Frontal cortex (tissue), 4 donors: ENCODE data around the gene VPS33B. TPM values are rescaled to one million over a fixed set of nuclear protein-coding genes. Genes with fewer than 3 reads are reported as not detected.

ENCODE experiments used
- DNase-seq, 2 donors: peaks; one replicate each; pipeline ENCODE4 v3.0.0; 2012; ENCODE audit warnings: low spot score in 2 of 2
- FAIRE-seq: peaks from 2 replicates; lab custom pipeline; 2012; peaks lifted over from hg19 to GRCh38; lab: Jason Lieb, UNC
- total RNA-seq: library from RNA; depleted of rRNA; stranded (reverse); fragments of >200 nt; gene quantifications from one replicate; pipeline ENCODE4 v1.2.3, GENCODE V29; 2014
- donor health status: control.
- donor health status: control.
- donor health status: control.

Gene VPS33B
- total RNA-seq, 1 donor from 2014 or later, result 15.5 TPM

GRCh38 chr15:90986790-90987507 is 35.4 kb downstream of the VPS33B start:
- no peak for DNase-seq
- no peak for FAIRE-seq

DNA sequence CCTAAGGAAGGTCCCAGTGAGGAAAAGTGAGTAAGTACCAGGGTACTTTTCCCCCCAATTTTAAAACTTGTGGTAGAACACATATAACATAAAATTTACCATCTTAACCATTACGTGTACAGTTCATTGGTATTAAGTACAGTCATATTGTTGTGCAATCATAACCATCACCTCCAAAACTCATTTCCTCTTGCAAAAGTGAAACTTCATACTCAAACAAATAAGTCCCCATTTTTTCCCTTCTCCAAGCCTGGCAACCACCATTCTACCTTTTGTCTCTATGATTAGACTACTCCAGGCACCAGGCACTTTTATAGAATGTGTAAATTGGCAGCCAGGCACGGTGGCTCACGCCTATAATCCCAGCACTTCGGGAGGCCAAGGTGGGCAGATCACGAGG is 40.3 kb downstream of the VPS33B start:
- DNase-seq, result no peak
- FAIRE-seq, result no peak

- no peak for FAIRE-seq
- no peak for DNase-seq
Measured at GRCh38 chr15:90981681-90982080, 40.7 kb downstream of the VPS33B start.

- FAIRE-seq, result no peak
- no peak for DNase-seq
Measured at GRCh38 chr15:90979582-90979981, 42.8 kb downstream of the VPS33B start.

DNA sequence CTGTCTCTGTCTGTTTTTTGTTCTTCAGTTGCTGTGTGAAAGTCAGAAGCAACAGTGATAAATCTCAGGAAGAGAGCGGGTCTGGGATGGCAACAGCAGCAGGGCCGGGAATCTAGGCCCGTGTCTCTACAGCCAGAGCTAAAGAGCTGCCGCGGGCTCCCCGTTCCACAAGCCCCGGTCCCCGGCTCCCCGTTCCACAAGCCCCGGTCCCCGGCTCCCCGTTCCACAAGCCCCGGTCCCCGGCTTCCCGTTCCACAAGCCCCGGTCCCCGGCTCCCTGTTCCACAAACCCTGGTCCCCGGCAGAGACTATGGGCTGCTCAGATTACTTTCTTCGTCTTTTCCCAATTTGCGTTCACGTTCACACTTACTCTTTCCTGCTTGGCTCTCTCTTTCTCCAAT is 48.2 kb downstream of the VPS33B start:
- no peak for FAIRE-seq
- no peak for DNase-seq

GRCh38 chr15:90972133-90972532 is 50.3 kb downstream of the VPS33B start:
- FAIRE-seq, result no peak
- no peak for DNase-seq

DNA sequence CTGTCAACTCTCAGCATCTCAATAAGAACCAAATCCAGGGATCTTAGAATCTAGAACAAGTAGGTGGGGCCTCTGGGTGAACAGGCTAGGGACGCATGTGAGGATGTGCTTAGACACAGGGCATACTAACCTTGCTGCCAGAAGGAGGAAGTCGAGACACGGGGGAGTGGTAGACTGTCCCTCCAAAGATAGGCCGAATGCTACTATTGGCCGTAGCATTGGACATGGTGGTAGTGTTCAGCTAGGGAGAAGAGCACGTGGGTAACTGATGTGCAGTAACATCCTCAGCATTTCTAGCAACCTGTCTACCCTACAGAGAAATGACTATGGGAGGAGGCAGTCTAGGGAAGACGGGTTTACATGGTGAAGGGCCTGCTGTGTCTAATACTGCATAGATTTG is 52.1 kb downstream of the VPS33B start:
- FAIRE-seq (no peak), DNase-seq (no peak)

- FAIRE-seq, result no peak
- DNase-seq, result no peak
Measured at GRCh38 chr15:90968434-90968833, 54.0 kb downstream of the VPS33B start.

DNA sequence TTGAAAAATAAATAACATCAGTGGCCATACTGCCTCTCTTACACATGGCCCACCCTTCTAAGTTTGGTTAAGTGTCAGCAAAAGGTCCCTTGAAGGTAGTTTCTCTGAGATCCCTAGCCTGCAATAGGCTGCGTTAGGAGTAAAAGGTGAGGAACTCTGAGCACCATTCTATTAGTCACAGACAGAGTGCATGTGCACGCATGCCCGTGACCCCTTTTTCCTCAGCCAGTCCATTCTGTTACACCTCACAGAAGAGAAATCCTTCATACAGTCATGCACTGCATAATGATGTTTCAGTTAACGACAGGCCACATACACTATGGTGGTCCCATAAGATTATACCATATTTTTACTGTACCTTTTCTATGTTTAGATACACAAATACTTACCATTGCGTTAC is 55.2 kb downstream of the VPS33B start:
- no peak for FAIRE-seq

DNA sequence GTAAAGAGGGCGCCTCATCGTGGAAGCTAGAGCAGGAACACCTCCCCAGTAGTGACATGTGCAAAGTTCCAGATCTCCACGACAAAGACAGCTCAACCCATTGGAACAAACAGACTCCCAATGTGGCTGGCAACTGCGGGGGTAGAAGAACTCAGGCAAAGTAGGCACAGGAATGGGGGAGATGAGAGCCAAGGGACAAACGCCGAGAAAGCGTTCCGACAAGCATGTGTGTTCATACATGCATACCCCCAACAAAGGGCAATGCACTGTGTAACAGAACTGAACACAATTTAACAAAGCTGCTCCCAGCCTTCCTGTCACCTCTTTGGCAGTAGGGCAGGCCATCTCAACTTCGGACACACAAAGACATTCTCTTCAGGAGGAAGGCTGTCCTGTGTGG is 56.1 kb downstream of the VPS33B start:
- DNase-seq, result no peak
- no peak for FAIRE-seq

More for the DNA sequence above, 55.2 kb downstream of the VPS33B start:
- no peak for DNase-seq

DNA sequence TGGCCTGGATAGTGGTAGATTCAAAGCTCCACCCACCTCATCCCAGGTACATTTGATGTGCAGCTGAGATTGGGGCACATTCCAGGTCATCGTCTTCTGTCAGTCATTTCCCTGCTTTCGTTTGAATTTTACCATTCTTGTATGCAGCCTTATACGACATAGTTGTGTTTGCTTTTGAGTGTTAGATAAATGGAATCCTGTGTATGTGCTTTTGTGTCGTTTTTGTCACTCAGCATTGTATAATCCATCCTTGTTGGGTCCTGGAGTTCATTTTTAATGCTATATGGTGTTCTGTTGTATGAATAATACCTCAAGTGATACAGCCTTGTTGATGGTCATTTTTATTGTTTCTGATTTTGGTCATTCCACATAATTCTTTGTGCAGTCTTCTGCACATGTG is 60.4 kb downstream of the VPS33B start:
- FAIRE-seq, result no peak
- no peak for DNase-seq

- no peak for FAIRE-seq
- no peak for DNase-seq
Measured at GRCh38 chr15:90960298-90961091, 61.9 kb downstream of the VPS33B start.

DNA sequence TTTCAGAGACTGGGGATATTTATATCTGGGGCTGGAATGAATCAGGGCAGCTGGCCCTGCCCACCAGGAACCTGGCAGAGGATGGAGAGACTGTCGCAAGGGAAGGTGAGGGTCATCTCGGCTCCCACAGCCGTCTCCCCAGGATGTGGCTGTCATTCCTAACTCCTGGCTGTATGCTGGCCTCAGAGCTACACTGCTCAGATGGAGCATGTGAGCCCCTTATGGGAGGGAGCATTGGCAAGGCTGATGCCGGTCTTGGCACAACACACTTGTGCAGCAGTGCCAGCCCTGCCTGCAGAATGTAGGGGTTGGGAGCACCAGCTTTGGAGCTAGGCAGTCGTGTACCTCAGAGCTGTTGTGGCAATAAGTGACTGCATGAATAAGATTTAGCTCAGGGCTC is 62.5 kb downstream of the VPS33B start:
- FAIRE-seq, result no peak
- DNase-seq, result peak in 1 of 2 donors; percentile 61

GRCh38 chr15:90959028-90959595 is 63.3 kb downstream of the VPS33B start:
- no peak for FAIRE-seq
- DNase-seq, result no peak

GRCh38 chr15:90957791-90958190 is 64.6 kb downstream of the VPS33B start:
- no peak for FAIRE-seq
- DNase-seq, result no peak

DNA sequence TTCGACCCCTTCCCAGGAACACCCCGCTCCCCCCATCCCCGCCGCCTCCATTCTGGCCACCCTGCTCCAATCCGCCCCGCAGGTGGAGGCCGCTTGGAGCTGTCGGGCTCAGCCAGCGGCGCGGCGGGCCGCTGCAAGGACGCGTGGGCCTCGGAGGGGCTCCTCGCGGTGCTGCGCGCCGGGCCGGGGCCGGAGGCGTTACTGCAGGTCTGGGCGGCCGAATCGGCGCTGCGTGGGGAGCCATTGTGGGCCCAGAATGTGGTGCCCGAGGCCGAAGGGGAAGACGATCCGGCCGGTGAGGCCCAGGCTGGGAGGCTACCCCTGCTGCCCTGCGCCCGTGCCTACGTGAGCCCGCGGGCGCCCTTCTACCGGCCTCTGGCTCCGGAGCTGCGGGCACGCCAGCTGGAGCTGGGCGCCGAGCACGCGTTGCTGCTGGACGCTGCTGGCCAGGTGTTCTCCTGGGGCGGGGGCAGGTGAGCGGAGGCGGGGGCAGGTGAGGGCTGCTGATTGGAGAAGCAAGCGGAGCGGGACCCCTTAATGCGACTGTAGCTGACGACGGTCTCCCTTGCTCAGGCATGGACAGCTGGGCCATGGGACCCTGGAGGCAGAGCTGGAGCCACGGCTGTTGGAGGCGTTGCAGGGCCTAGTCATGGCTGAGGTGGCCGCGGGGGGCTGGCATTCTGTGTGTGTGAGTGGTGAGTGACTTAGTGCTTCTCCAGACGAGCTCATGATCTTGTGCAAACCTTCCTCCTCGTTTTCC is 65.2 kb downstream of the VPS33B start:
- no peak for FAIRE-seq
- peak in 1 of 2 donors; percentile 41 for DNase-seq

- peak; percentile 85 to 89 for DNase-seq
- no peak for FAIRE-seq
Measured at GRCh38 chr15:90956274-90957030, 65.9 kb downstream of the VPS33B start.

DNA sequence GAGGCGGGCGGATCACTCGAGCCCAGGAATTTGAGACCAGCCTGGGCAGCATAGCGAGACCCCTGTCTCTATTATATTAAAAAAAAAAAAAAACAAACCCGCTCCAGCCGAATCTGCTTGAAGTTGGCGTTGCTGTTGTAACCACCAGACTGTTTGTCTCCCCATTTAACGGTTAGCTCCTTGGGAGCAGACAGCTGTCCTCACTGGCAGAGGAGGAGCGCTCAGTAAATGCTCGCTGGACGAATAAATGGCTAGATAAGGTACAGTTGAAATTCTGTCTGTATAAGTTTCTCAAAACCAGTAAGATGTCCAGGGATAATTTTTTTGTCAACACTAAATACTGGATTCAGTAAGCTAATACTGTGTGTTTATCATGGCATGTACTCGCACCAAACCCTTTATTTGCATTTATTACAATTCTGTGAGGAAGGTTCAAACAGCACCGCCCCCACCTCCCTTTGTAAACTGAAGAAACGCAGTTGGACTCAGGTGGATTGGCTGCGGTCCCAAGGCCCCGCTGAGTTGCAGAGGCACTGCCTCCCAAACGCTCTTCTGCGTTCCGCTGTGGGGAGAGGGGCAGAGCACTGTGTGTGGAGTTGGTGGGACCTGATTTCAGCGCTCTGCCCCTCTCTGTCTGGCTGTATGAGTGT is 66.6 kb downstream of the VPS33B start:
- no peak for FAIRE-seq
- DNase-seq, result no peak
